ENCODE data around the gene PLXND1. TPM values are rescaled to one million over a fixed set of nuclear protein-coding genes. Genes with fewer than 3 reads are reported as not detected.

The PLXND1 gene
- polyA plus RNA-seq, 4 donors: 3.4 to 54.7 (median 19.4) TPM

DNA sequence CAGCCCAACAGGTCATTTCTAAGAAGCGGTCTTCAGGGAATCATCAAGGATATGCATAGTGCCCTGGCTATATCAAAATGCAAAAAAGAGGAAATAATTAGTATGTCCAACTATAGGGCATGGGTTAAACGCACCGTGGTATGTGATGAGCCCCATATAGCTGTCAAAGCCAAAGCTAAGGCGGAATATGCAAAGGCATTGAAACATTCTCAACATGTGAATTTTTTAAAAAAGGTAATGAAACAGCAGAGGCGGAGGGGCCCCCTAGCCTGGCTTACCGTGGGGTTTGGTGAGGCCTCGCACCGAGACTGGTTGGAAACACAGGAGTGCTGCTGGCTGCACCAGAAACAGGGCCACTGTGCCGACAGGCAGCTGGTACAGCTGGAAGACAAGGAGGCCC, 23.2 kb downstream of the PLXND1 start:
- no peak for FAIRE-seq
- Histone ChIP-seq H3K4me1 (ENCODE audit: control insufficient read depth in 3 of 3, insufficient read depth in 2 of 3, low read depth in 1 of 3, low read length in 2 of 3) (no peaks in the 10 kb centered on the region), H3K36me3 (ENCODE audit: control insufficient read depth in 3 of 3, insufficient read depth in 2 of 3, low read depth in 1 of 3, low read length in 3 of 3) (peaks cover 0 to 45% (median 0%) of the 10 kb centered on the region in 3 donors), H3K9me3 (ENCODE audit: control insufficient read depth in 2 of 2, insufficient read depth in 1 of 2, low read depth in 1 of 2, low read length in 1 of 2) (no peaks in the 10 kb centered on the region), H3K27ac (ENCODE audit: low read depth in 1 of 3, low read length in 2 of 3) (no peak overlapping the region), H3K4me3 (ENCODE audit: low read depth in 1 of 3, low read length in 3 of 3) (no peak overlapping the region), H3K27me3 (ENCODE audit: control insufficient read depth in 3 of 3, insufficient read depth in 3 of 3, low read length in 3 of 3) (no peaks in the 10 kb centered on the region)
- 87 to 88% (median 87%) methylated on average over 9 of the region's 9 CpGs for WGBS, 3 donors
- no peak for DNase-seq

DNA sequence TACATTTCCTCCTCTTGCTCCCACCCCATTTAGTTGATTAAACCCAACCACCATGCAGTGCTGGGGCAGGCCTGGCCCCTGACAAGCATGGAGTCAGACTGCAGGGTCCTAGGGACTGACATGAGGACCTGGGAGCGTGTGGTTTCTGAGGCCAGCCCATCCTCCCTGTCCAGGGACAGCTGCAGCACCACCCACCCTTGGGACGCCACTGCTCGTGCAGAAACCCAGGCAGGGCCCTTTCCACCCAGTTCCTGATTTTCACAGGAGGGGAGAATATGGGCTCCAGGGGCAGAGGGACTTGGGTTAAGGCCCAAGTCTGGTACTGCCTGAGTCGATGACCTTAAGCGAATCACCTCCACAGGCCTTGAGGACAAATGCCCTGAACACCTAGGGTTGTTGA, 23.7 kb downstream of the PLXND1 start:
- Histone ChIP-seq H3K27ac (ENCODE audit: low read depth in 1 of 3, low read length in 2 of 3) (no peak overlapping the region), H3K4me1 (ENCODE audit: control insufficient read depth in 3 of 3, insufficient read depth in 2 of 3, low read depth in 1 of 3, low read length in 2 of 3) (peaks cover 0 to under 1% (median 0%) of the 10 kb centered on the region in 3 donors), H3K36me3 (ENCODE audit: control insufficient read depth in 3 of 3, insufficient read depth in 2 of 3, low read depth in 1 of 3, low read length in 3 of 3) (peaks cover 0 to 47% (median 0%) of the 10 kb centered on the region in 3 donors), H3K27me3 (ENCODE audit: control insufficient read depth in 3 of 3, insufficient read depth in 3 of 3, low read length in 3 of 3) (no peaks in the 10 kb centered on the region), H3K4me3 (ENCODE audit: low read depth in 1 of 3, low read length in 3 of 3) (no peak overlapping the region), H3K9me3 (ENCODE audit: control insufficient read depth in 2 of 2, insufficient read depth in 1 of 2, low read depth in 1 of 2, low read length in 1 of 2) (no peaks in the 10 kb centered on the region)
- FAIRE-seq (no peak), DNase-seq (no peak)
- 87 to 90% (median 90%) methylated on average over 5 of the region's 5 CpGs for WGBS, 3 donors

DNA sequence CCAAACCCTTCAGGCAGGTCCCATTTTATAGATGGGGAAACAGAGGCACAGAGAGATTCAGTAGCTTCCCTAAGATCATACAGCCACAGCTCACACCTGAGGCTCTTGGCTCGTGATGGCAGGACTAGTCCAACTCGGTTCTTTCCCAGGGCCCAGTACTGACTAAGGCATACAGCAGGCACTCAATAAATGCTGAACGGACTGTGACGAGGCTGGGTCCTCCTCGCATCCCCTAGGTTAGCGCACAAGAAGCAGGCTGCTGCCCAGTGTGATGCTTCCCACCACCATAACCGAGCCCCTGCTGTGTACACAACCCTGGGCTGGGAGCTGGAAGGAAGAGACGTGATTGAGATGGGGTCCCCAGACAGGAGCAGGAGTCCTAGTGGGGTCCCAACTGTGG, 24.9 kb downstream of the PLXND1 start:
- 83 to 89% (median 87%) methylated on average over 8 of the region's 8 CpGs for WGBS, 3 donors
- Histone ChIP-seq H3K27me3 (ENCODE audit: control insufficient read depth in 3 of 3, insufficient read depth in 3 of 3, low read length in 3 of 3) (no peaks in the 10 kb centered on the region), H3K36me3 (ENCODE audit: control insufficient read depth in 3 of 3, insufficient read depth in 2 of 3, low read depth in 1 of 3, low read length in 3 of 3) (peaks cover 0 to 51% (median 0%) of the 10 kb centered on the region in 3 donors), H3K9me3 (ENCODE audit: control insufficient read depth in 2 of 2, insufficient read depth in 1 of 2, low read depth in 1 of 2, low read length in 1 of 2) (no peaks in the 10 kb centered on the region), H3K27ac (ENCODE audit: low read depth in 1 of 3, low read length in 2 of 3) (no peak overlapping the region), H3K4me3 (ENCODE audit: low read depth in 1 of 3, low read length in 3 of 3) (no peak overlapping the region), H3K4me1 (ENCODE audit: control insufficient read depth in 3 of 3, insufficient read depth in 2 of 3, low read depth in 1 of 3, low read length in 2 of 3) (peaks cover 0 to 4% (median 0%) of the 10 kb centered on the region in 3 donors)
- no peak for FAIRE-seq
- no peak for DNase-seq

DNA sequence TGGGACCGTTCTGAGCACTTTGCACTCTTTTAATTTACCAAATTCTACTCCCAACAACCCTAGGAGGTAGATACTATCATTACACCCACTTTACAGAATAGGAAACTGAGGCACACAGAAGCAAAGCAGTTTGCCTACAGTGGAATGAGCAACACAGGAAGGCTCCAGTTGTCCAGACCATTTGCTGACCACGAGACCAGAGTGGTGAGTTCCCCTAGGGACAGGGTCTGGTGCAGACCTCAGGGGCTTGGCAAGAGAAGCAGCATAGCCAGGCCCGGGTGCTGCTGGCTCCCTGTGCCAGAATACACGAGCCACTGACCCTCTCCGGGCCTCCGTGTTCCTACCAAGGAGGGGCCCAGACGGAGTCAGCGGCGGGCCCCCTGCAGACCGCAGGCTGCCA, 26.5 kb downstream of the PLXND1 start:
- peaks cover 0 to 48% (median 0%) of the 10 kb centered on the region in 3 donors for H3K36me3 ChIP-seq (ENCODE audit: control insufficient read depth in 3 of 3, insufficient read depth in 2 of 3, low read depth in 1 of 3, low read length in 3 of 3)
- H3K4me3 ChIP-seq (ENCODE audit: low read depth in 1 of 3, low read length in 3 of 3): no peak overlapping the region
- H3K4me1 ChIP-seq (ENCODE audit: control insufficient read depth in 3 of 3, insufficient read depth in 2 of 3, low read depth in 1 of 3, low read length in 2 of 3): peaks cover 0 to 4% (median 0%) of the 10 kb centered on the region in 3 donors
- FAIRE-seq (no peak), DNase-seq (no peak)
- H3K27ac ChIP-seq (ENCODE audit: low read depth in 1 of 3, low read length in 2 of 3): no peak overlapping the region
- no peaks in the 10 kb centered on the region for H3K27me3 ChIP-seq (ENCODE audit: control insufficient read depth in 3 of 3, insufficient read depth in 3 of 3, low read length in 3 of 3)
- no peaks in the 10 kb centered on the region for H3K9me3 ChIP-seq (ENCODE audit: control insufficient read depth in 2 of 2, insufficient read depth in 1 of 2, low read depth in 1 of 2, low read length in 1 of 2)
- WGBS, 3 donors: 85 to 90% (median 88%) methylated on average over 10 of the region's 10 CpGs

DNA sequence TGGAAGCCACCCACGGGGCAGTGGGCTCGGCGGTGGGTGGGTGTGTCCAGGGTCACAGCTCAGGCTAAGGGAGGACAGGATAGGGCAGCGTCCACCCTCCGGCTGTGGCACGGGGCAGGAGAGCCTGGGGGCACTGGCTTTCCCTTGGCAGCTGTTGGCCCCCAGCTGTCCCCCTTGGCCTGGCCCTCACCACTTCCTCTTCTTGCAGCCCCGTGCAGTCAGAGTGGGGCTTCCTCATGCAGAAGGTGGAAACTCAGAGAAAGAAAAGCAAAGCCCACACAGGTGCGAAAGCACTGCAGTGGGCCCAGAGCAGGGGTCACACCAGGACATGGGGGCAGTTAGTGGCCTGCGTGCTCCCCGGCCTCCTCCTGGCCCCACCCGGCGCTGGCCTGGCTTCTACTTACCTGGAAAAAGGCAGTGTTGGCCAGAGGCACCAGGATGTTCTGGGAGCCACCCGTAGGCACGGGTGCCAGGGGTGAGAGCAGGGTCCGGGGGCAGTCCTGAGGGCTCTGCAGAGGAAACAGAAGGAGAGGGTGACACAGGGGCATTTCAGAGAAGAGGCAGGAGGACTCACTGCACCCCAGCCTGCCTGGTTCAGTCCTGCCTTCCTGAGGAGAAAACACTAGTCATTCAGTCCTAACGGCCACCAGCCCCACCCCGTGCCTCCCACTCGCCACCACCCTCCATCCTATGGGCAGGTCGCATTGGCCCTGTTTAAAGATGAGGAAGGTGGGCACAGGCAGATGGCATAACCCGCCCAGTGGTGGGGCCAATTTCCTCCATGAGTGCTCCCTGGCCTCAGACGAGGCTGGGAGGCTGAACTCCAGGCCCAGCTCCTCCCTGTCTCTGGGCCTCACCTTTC, 28.3 kb downstream of the PLXND1 start:
- Histone ChIP-seq H3K36me3 (ENCODE audit: control insufficient read depth in 3 of 3, insufficient read depth in 2 of 3, low read depth in 1 of 3, low read length in 3 of 3) (peaks cover 0 to 55% (median 0%) of the 10 kb centered on the region in 3 donors), H3K4me3 (ENCODE audit: low read depth in 1 of 3, low read length in 3 of 3) (no peak overlapping the region), H3K4me1 (ENCODE audit: control insufficient read depth in 3 of 3, insufficient read depth in 2 of 3, low read depth in 1 of 3, low read length in 2 of 3) (peaks cover 0 to 4% (median 0%) of the 10 kb centered on the region in 3 donors), H3K27me3 (ENCODE audit: control insufficient read depth in 3 of 3, insufficient read depth in 3 of 3, low read length in 3 of 3) (no peaks in the 10 kb centered on the region), H3K27ac (ENCODE audit: low read depth in 1 of 3, low read length in 2 of 3) (peak overlapping the region in 1 of 3 donors; percentile 86), H3K9me3 (ENCODE audit: control insufficient read depth in 2 of 2, insufficient read depth in 1 of 2, low read depth in 1 of 2, low read length in 1 of 2) (no peaks in the 10 kb centered on the region)
- FAIRE-seq (no peak), DNase-seq (no peak)
- 65 to 70% (median 68%) methylated on average over 18 to 21 of the region's 21 CpGs for WGBS, 3 donors

DNA sequence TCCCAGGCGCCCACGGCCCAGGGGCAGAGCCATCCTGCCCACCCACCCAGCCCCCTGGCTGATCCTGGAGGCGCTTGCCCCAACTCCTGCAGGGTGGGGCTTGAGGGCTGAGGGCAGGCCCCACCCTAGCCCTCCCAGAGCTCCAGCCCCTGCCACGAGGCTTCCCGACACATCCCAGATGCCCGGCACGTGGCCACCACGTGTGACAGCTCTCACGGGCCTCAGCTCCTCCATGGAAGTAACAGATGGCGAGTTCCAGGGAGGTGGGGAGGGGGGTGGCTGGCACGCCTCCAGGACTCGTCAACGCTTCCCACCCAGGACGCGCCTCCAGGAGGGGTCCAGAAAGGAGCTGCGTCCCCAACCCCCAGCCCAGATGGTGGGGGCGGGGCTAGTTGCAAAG, 29.1 kb downstream of the PLXND1 start:
- peaks cover 0 to 55% (median 0%) of the 10 kb centered on the region in 3 donors for H3K36me3 ChIP-seq (ENCODE audit: control insufficient read depth in 3 of 3, insufficient read depth in 2 of 3, low read depth in 1 of 3, low read length in 3 of 3)
- no peak overlapping the region for H3K4me3 ChIP-seq (ENCODE audit: low read depth in 1 of 3, low read length in 3 of 3)
- FAIRE-seq (no peak), DNase-seq (peak in 1 of 2 donors; percentile 46)
- H3K27ac ChIP-seq (ENCODE audit: low read depth in 1 of 3, low read length in 2 of 3): peak overlapping the region in 1 of 3 donors; percentile 86
- 48 to 59% (median 57%) methylated on average over 17 of the region's 17 CpGs for WGBS, 3 donors
- no peaks in the 10 kb centered on the region for H3K27me3 ChIP-seq (ENCODE audit: control insufficient read depth in 3 of 3, insufficient read depth in 3 of 3, low read length in 3 of 3)
- H3K4me1 ChIP-seq (ENCODE audit: control insufficient read depth in 3 of 3, insufficient read depth in 2 of 3, low read depth in 1 of 3, low read length in 2 of 3): peaks cover 0 to 4% (median 0%) of the 10 kb centered on the region in 3 donors
- no peaks in the 10 kb centered on the region for H3K9me3 ChIP-seq (ENCODE audit: control insufficient read depth in 2 of 2, insufficient read depth in 1 of 2, low read depth in 1 of 2, low read length in 1 of 2)

DNA sequence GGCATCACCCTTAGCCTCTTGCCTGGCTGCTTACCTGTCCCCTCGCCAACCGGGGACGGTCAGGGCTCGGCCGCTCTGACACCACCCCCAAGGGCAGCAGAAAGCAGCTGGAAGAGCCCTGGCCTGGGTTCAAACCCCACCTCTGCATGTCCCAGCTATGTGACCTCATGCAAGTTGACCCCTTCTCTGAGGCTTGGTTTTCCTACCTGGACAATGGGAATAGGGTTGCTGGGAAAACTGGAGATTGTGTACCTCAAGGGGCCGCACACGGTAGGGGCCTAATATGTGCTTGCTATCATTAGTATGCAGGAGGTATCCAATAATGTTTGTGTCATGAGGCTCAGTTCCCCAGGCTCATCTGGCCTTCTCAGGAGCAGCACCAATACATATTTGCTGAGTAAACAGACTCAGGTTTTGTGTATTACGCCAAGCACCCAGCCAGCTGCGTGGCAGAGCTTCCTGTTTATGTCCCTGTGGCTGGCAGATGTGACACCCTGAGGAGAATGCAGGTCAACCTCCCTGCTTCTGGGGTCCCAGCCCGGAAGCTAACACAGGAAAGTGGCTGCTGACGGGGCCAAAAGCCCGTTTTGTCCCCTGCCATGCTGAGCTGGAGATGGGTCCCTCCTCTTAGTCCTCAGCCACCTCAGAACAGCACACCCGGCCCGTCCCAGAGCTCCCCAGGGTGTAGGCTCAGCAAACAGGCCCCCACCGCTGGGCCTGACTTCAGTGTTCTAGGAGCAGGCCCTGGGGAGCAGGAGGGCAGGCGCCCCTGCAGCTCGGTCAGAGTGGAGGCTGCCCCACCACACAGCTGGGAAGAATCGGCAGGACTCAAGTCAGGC, 29.7 kb downstream of the PLXND1 start:
- 58 to 67% (median 66%) methylated on average over 17 to 18 of the region's 18 CpGs for WGBS, 3 donors
- H3K4me1 ChIP-seq (ENCODE audit: control insufficient read depth in 3 of 3, insufficient read depth in 2 of 3, low read depth in 1 of 3, low read length in 2 of 3): peaks cover 0 to 4% (median 0%) of the 10 kb centered on the region in 3 donors
- DNase-seq: peak; percentile 47 to 55
- H3K27ac ChIP-seq (ENCODE audit: low read depth in 1 of 3, low read length in 2 of 3): peak overlapping the region in 2 of 3 donors; percentile 35 to 86
- no peak overlapping the region for H3K4me3 ChIP-seq (ENCODE audit: low read depth in 1 of 3, low read length in 3 of 3)
- H3K36me3 ChIP-seq (ENCODE audit: control insufficient read depth in 3 of 3, insufficient read depth in 2 of 3, low read depth in 1 of 3, low read length in 3 of 3): peaks cover 0 to 54% (median 0%) of the 10 kb centered on the region in 3 donors
- H3K9me3 ChIP-seq (ENCODE audit: control insufficient read depth in 2 of 2, insufficient read depth in 1 of 2, low read depth in 1 of 2, low read length in 1 of 2): no peaks in the 10 kb centered on the region
- FAIRE-seq: no peak
- no peaks in the 10 kb centered on the region for H3K27me3 ChIP-seq (ENCODE audit: control insufficient read depth in 3 of 3, insufficient read depth in 3 of 3, low read length in 3 of 3)

DNA sequence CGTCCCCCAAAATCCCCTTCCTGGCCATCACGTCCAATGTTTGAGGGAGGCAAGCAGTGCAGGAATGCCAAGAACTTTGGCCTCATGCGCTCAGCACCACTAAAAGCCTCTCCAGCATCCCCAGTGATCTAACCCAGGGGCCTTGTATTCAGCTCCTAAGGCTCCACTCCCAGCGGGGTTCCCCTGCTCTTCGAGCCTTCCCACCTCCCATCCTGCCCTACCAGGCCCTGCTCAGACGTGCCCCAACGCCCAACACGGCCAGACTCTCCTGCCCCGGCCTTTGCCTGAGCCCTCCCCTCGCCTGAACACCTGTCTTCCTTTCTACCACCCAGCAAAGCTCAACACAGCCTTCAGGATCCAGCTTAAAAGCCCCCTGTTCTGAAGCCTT, 30.5 kb downstream of the PLXND1 start:
- no peak overlapping the region for H3K27ac ChIP-seq (ENCODE audit: low read depth in 1 of 3, low read length in 2 of 3)
- 65 to 82% (median 74%) methylated on average over 10 of the region's 10 CpGs for WGBS, 3 donors
- peaks cover 0 to 4% (median 0%) of the 10 kb centered on the region in 3 donors for H3K4me1 ChIP-seq (ENCODE audit: control insufficient read depth in 3 of 3, insufficient read depth in 2 of 3, low read depth in 1 of 3, low read length in 2 of 3)
- DNase-seq: no peak
- no peaks in the 10 kb centered on the region for H3K27me3 ChIP-seq (ENCODE audit: control insufficient read depth in 3 of 3, insufficient read depth in 3 of 3, low read length in 3 of 3)
- no peaks in the 10 kb centered on the region for H3K9me3 ChIP-seq (ENCODE audit: control insufficient read depth in 2 of 2, insufficient read depth in 1 of 2, low read depth in 1 of 2, low read length in 1 of 2)
- FAIRE-seq: no peak
- H3K36me3 ChIP-seq (ENCODE audit: control insufficient read depth in 3 of 3, insufficient read depth in 2 of 3, low read depth in 1 of 3, low read length in 3 of 3): peaks cover 0 to 60% (median 0%) of the 10 kb centered on the region in 3 donors
- H3K4me3 ChIP-seq (ENCODE audit: low read depth in 1 of 3, low read length in 3 of 3): no peak overlapping the region

All from small intestine (tissue), 7 donors.